ENCODE results near the gene ALDH3B1.

DNA sequence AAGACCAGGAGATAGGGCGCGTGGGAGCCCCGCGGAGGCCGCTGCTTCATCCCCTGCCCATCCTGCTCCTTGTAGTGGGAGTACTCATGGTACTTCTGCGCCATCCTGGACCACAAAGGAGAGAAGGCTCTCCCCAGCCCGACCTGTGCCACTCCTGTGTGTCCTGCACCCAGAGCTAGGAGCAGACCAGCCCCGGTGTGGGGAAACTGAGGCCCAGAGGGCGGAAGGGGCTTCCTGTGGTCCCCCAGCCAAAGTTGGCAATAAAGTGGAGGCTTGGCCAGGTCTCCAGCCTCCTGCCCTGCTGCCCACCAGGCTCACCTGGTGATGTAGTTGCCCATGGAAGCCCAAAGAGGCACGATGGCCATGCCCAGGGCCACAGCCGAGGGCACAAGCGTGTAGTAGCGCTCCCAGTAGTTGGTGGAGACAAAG, 10.9 kb upstream of the ALDH3B1 start:
- TF ChIP-seq POLR2AphosphoS5 (IDR thresholded peaks at IDR 0.05; ENCODE audit: borderline replicate concordance, low read depth, low read length) (no peak), EZH2 (IDR thresholded peaks at IDR 0.05) (no peak), FOXP2 (optimal IDR thresholded peaks at IDR 0.05; ENCODE audit: control extremely low read depth, extremely low read length, insufficient read depth) (no peak)

All from SK-N-MC (cell line).